GM18520 (cell line): ENCODE results near the gene ADCY2.

Source experiments
- ATAC-seq: cut with Tn5 transposase; IDR thresholded peaks from one replicate; pipeline ENCODE4 v1.9.1; 2021; ENCODE audit not compliant: unreplicated experiment

Gene ADCY2

GRCh38 chr5:7717691-7718090 lies 321.8 kb downstream of the ADCY2 start:
- ATAC-seq = no peak

- ATAC-seq = no peak
These were observed 332.1 kb downstream of the ADCY2 start for GRCh38 chr5:7728076-7728475.

GRCh38 chr5:7741415-7742065 lies 345.6 kb downstream of the ADCY2 start:
- no peak for ATAC-seq

GRCh38 chr5:7742241-7742656 lies 346.3 kb downstream of the ADCY2 start:
- no peak for ATAC-seq

GRCh38 chr5:7745882-7746610 lies 350.1 kb downstream of the ADCY2 start:
- no peak for ATAC-seq

- no peak for ATAC-seq
These were observed 351.8 kb downstream of the ADCY2 start for GRCh38 chr5:7747728-7748127.

GRCh38 chr5:7749626-7750025 lies 353.7 kb downstream of the ADCY2 start:
- no peak for ATAC-seq

GRCh38 chr5:7751874-7752273 lies 355.9 kb downstream of the ADCY2 start:
- ATAC-seq = no peak

GRCh38 chr5:7753181-7753580 lies 357.2 kb downstream of the ADCY2 start:
- ATAC-seq = no peak

- no peak for ATAC-seq
These were observed 357.7 kb downstream of the ADCY2 start for GRCh38 chr5:7753596-7753995.

GRCh38 chr5:7754490-7754889 lies 358.6 kb downstream of the ADCY2 start:
- ATAC-seq = no peak

- peak; percentile 79 for ATAC-seq
These were observed 359.2 kb downstream of the ADCY2 start for GRCh38 chr5:7754997-7755596.

- no peak for ATAC-seq
These were observed 360.0 kb downstream of the ADCY2 start for GRCh38 chr5:7755958-7756357.

- no peak for ATAC-seq
These were observed 360.5 kb downstream of the ADCY2 start for GRCh38 chr5:7756453-7756852.

- no peak for ATAC-seq
These were observed 363.4 kb downstream of the ADCY2 start for GRCh38 chr5:7759257-7759871.

GRCh38 chr5:7759951-7760580 lies 364.1 kb downstream of the ADCY2 start:
- ATAC-seq = no peak

- ATAC-seq = no peak
These were observed 366.3 kb downstream of the ADCY2 start for GRCh38 chr5:7762267-7762666.

- ATAC-seq = no peak
These were observed 367.7 kb downstream of the ADCY2 start for GRCh38 chr5:7763621-7764072.

GRCh38 chr5:7764452-7764851 lies 368.5 kb downstream of the ADCY2 start:
- no peak for ATAC-seq

GRCh38 chr5:7770436-7770835 lies 374.5 kb downstream of the ADCY2 start:
- no peak for ATAC-seq

- ATAC-seq = no peak
These were observed 376.2 kb downstream of the ADCY2 start for GRCh38 chr5:7772141-7772540.
